ENCODE measurements around the gene TSC22D3.

Gene TSC22D3

DNA sequence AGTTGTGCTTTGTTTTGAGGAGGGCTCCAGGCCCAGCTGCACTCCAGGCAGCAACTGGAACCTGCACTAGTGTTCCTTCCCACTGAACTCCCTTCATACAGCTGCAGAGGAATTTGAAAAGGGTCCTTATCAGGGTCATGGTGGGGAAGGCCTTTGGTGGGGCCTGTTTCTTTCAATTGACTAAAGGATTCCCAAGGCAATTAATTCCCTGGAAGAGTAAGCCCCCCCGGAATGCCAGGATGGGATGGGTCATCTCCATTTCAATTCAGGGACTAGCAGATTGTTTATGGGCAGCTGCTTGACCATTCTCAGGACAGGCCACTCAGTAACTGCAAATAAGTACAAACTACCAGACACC, 45.3 kb downstream of the TSC22D3 start:
- H3K36me3 ChIP-seq (ENCODE audit: insufficient read depth, low read length): no peaks in the 10 kb centered on the region
- no peak for DNase-seq (ENCODE audit: low read depth, low spot score)
- TF ChIP-seq POLR2AphosphoS5 (IDR thresholded peaks at IDR 0.05; ENCODE audit: borderline replicate concordance, low read depth, low read length) (no peak), EZH2 (IDR thresholded peaks at IDR 0.05) (no peak), FOXP2 (optimal IDR thresholded peaks at IDR 0.05; ENCODE audit: control extremely low read depth, extremely low read length, insufficient read depth) (no peak)
- no peak overlapping the region for H3K27ac ChIP-seq
- no peak overlapping the region for H3K4me3 ChIP-seq
- no peaks in the 10 kb centered on the region for H3K9me3 ChIP-seq (ENCODE audit: low read depth, low read length)
- H3K9ac ChIP-seq (ENCODE audit: insufficient read length): no peak overlapping the region

DNA sequence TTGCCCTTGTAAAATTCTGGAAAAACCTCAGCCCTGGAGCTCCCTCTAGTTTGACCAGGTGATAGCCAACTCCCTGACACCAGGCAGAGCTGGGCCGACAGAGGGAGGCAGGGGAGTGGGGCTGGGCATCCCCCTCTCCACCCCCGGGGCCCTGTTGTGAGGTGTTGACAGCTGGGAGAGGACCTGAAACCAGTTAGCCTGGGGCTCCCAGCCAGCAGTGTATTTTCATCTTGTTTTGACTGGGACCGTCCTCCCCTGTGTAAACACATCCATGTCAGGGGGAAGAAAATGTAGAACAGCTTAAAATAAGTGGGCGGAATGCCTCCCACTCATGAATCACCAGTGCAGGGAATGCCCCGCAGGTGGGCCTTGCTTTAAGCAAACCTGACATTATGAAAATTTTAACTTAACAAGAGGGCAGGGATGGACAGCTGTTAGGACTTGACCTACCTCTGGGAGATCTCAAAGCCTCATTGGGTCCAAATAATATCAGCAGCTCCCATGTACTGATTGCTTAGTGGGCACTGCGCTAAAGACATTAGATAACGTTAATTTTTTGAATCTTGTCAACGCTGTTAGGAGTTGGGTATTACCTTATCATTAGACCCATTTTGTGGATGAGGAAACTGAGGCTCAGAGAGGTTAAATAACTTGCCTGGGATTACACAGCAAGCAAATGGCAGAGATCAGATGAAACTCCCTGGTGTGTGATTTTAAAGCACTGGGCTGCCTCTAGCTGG, 45.9 kb downstream of the TSC22D3 start:
- Histone ChIP-seq H3K4me3 (no peak overlapping the region), H3K27ac (no peak overlapping the region), H3K9me3 (ENCODE audit: low read depth, low read length) (no peaks in the 10 kb centered on the region), H3K36me3 (ENCODE audit: insufficient read depth, low read length) (no peaks in the 10 kb centered on the region), H3K9ac (ENCODE audit: insufficient read length) (no peak overlapping the region)
- TF ChIP-seq FOXP2 (optimal IDR thresholded peaks at IDR 0.05; ENCODE audit: control extremely low read depth, extremely low read length, insufficient read depth) (no peak), POLR2AphosphoS5 (IDR thresholded peaks at IDR 0.05; ENCODE audit: borderline replicate concordance, low read depth, low read length) (no peak), EZH2 (IDR thresholded peaks at IDR 0.05) (no peak)
- DNase-seq (ENCODE audit: low read depth, low spot score): no peak

DNA sequence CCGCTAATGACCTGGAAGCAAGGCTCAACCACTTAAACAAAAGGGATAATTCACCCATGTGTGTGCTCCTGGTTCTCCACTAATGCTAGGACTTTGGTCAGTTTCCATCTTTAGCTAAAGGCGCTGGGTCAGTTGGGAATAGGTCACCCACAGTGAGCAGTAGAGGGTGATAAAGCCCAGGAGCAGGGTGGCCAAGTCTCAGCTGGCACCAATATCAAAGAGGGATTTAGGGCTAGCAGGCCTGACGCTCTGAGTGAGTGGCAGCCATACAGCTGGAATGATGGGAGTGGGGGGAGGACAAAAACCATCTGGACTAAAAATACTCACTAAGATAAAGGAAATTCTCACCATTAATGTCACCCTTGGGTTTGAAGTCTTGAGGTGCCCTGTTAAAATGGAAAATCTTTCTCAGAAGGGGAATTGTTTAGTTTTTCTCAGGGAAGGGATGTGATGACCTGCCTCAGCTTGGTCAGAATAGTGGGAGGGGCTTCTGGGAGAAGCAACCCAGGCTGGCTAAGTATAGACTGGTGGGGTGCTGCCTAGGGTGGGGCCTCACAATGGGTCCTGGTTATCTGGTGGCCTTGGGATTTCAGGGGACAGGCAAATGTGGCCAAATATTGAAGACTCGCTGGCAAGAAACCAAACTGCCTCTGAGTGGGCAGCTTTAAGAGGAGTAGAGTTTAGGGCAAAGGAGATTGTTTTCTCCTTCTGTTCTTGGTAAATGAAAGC, 47.1 kb downstream of the TSC22D3 start:
- Histone ChIP-seq H3K4me3 (no peak overlapping the region), H3K27ac (no peak overlapping the region)

DNA sequence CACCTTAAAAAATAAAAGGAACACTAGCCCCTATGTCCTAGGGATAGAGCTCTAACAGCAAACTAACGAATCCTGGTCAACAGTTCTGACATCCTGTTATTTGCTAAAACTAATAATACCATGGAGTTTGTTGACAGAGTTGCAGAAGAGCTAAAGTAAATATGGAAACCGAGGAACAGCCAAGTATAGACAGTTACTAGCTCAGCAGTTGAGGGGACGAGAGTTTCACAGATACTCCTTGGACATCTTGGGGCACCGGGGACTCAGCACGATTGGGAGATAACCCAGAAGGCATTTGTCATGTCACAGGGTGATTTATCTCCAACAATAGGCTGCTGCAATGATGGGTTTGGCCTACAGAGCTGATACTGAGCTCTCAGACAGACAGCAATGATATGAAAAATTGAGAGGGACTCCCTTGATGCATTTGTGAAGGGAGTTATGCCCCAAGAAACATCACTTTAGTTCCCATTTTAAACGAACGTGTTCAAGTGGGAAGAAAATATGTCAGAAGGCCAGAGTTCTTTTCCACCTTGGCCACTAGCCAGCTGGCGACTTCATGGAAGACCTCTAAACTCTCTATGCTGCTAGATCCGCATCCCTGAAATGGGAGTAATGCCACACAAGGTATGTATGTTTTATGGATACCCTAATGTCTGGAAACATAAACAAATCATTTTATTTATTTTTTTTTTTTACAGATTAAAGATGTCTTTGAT, 48.6 kb downstream of the TSC22D3 start:
- no peak overlapping the region for H3K9ac ChIP-seq (ENCODE audit: insufficient read length)
- no peak overlapping the region for H3K27ac ChIP-seq
- no peak for DNase-seq (ENCODE audit: low read depth, low spot score)
- no peaks in the 10 kb centered on the region for H3K9me3 ChIP-seq (ENCODE audit: low read depth, low read length)
- no peak overlapping the region for H3K4me3 ChIP-seq
- TF ChIP-seq EZH2 (IDR thresholded peaks at IDR 0.05) (no peak), FOXP2 (optimal IDR thresholded peaks at IDR 0.05; ENCODE audit: control extremely low read depth, extremely low read length, insufficient read depth) (no peak), POLR2AphosphoS5 (IDR thresholded peaks at IDR 0.05; ENCODE audit: borderline replicate concordance, low read depth, low read length) (no peak)
- no peaks in the 10 kb centered on the region for H3K36me3 ChIP-seq (ENCODE audit: insufficient read depth, low read length)

More for the DNA sequence above, 47.1 kb downstream of the TSC22D3 start:
- no peak overlapping the region for H3K9ac ChIP-seq (ENCODE audit: insufficient read length)
- no peaks in the 10 kb centered on the region for H3K36me3 ChIP-seq (ENCODE audit: insufficient read depth, low read length)
- TF ChIP-seq EZH2 (IDR thresholded peaks at IDR 0.05): no peak
- TF ChIP-seq FOXP2 (optimal IDR thresholded peaks at IDR 0.05; ENCODE audit: control extremely low read depth, extremely low read length, insufficient read depth): no peak
- no peak for TF ChIP-seq POLR2AphosphoS5 (IDR thresholded peaks at IDR 0.05; ENCODE audit: borderline replicate concordance, low read depth, low read length)
- DNase-seq (ENCODE audit: low read depth, low spot score): no peak
- H3K9me3 ChIP-seq (ENCODE audit: low read depth, low read length): no peaks in the 10 kb centered on the region

DNA sequence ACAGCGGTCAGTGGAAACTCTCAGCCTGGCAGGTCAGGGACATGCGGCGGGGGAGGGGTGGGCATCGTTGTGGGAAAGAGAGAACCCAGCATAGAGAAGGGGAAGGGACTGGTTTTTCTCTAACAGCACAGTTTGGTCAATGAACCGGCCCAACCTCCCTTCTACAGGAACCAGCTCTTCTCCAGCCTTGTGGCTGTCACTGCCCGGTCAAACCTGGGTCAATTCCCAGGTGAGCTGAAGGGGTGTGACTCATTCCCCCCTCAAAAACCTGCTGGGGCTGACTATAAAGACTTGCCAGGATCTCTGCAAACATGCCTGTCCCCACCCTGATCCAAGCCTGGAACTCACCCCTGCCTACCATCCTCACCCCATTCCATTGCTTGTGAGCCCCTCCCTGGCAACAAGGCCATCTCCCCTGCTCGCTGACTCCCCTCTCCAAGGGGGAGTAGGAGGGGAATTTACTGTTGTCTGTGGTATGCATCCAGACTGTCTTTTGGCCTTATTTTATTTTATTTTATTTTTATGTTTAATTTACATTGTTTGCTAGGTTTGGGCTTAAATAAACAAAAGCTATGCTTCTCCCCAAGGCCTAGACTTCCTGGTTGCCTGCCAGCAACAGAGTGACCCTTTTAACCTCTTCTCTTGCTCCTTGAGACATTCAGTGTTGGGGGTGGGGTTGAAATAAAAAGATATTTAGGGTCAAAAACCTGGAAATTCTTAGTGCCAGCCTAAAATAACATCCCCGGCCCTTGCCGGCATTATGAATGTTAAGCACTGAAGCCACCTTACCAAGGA, 49.6 kb downstream of the TSC22D3 start:
- no peak overlapping the region for H3K9ac ChIP-seq (ENCODE audit: insufficient read length)
- DNase-seq (ENCODE audit: low read depth, low spot score): no peak
- no peaks in the 10 kb centered on the region for H3K36me3 ChIP-seq (ENCODE audit: insufficient read depth, low read length)
- TF ChIP-seq FOXP2 (optimal IDR thresholded peaks at IDR 0.05; ENCODE audit: control extremely low read depth, extremely low read length, insufficient read depth) (no peak), EZH2 (IDR thresholded peaks at IDR 0.05) (no peak), POLR2AphosphoS5 (IDR thresholded peaks at IDR 0.05; ENCODE audit: borderline replicate concordance, low read depth, low read length) (no peak)
- no peaks in the 10 kb centered on the region for H3K9me3 ChIP-seq (ENCODE audit: low read depth, low read length)
- H3K4me3 ChIP-seq: no peak overlapping the region
- no peak overlapping the region for H3K27ac ChIP-seq

DNA sequence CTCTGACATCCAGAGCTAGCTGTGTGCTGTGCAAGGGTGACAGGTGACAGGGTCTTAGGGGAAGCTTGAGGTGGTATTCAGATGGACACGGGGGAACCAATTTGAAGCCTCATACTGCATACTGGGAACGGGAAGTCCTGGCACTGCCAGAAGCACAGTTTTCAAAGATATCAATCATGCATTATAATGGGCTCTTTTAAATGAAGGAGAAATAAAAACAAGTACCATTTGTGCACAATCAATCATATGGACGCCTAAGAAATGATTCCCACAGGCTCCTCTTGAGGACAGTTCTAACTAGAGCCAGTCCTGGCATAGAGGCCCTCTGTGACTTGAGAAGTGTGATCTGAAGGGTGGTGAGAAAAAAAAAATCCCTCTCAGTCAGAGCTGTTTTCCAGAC, 50.9 kb downstream of the TSC22D3 start:
- Histone ChIP-seq H3K36me3 (ENCODE audit: insufficient read depth, low read length) (no peaks in the 10 kb centered on the region), H3K9me3 (ENCODE audit: low read depth, low read length) (no peaks in the 10 kb centered on the region), H3K4me3 (no peak overlapping the region), H3K27ac (no peak overlapping the region), H3K9ac (ENCODE audit: insufficient read length) (no peak overlapping the region)
- DNase-seq (ENCODE audit: low read depth, low spot score): no peak
- TF ChIP-seq EZH2 (IDR thresholded peaks at IDR 0.05) (no peak), POLR2AphosphoS5 (IDR thresholded peaks at IDR 0.05; ENCODE audit: borderline replicate concordance, low read depth, low read length) (no peak), FOXP2 (optimal IDR thresholded peaks at IDR 0.05; ENCODE audit: control extremely low read depth, extremely low read length, insufficient read depth) (no peak)

DNA sequence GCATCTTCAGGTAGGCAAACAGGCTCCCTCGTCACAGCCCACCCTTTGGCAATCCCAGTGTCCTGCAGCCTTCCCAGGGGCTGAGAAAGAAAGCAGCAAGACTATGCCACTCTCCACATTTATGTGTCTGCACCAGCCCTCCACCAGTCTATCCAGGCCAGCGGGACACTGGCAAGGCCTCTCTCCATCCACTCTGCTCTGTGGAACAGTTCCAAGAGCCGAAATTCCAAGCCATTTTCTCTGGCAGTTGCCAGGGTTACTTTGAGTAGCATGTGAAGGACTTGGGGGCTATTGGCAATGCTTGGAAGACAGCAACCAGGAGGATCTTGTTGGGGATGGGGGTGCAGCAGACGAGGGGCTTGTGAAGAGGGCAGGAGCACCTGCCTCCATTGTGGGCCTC, 52.1 kb downstream of the TSC22D3 start:
- Histone ChIP-seq H3K27ac (no peak overlapping the region), H3K4me3 (no peak overlapping the region), H3K9ac (ENCODE audit: insufficient read length) (no peak overlapping the region), H3K36me3 (ENCODE audit: insufficient read depth, low read length) (no peaks in the 10 kb centered on the region), H3K9me3 (ENCODE audit: low read depth, low read length) (no peaks in the 10 kb centered on the region)
- TF ChIP-seq FOXP2 (optimal IDR thresholded peaks at IDR 0.05; ENCODE audit: control extremely low read depth, extremely low read length, insufficient read depth) (no peak), EZH2 (IDR thresholded peaks at IDR 0.05) (no peak), POLR2AphosphoS5 (IDR thresholded peaks at IDR 0.05; ENCODE audit: borderline replicate concordance, low read depth, low read length) (no peak)
- no peak for DNase-seq (ENCODE audit: low read depth, low spot score)

Data from SK-N-MC (cell line).